Measurements from ENCODE around the gene CTNNB1. TPM values are rescaled to one million over a fixed set of nuclear protein-coding genes. Genes with fewer than 3 reads are reported as not detected.

Gene CTNNB1
- total RNA-seq, 3 donors from 2014 or later = 419 to 687 (median 617) TPM

- no peak for DNase-seq (ENCODE audit: low spot score in 2 of 2)
- no peak overlapping the region for H3K4me3 ChIP-seq
- no peaks in the 10 kb centered on the region for H3K36me3 ChIP-seq
- no peaks in the 10 kb centered on the region for H3K27me3 ChIP-seq
- no peak overlapping the region for H3K27ac ChIP-seq
- intact Hi-C loops (cut with DNase I; ENCODE audit: low total_unique reads) = no loop called here
- TF ChIP-seq POLR2A (IDR thresholded peaks at IDR 0.05) (no peak), CTCF (IDR thresholded peaks at IDR 0.05) (no peak), POLR2AphosphoS5 (IDR thresholded peaks at IDR 0.05) (no peak)
- H3K9me3 ChIP-seq = no peaks in the 10 kb centered on the region
- no peaks in the 10 kb centered on the region for H3K4me1 ChIP-seq
These were observed 89.5 kb downstream of the CTNNB1 start for GRCh38 chr3:41288785-41289184.

Data from breast epithelium (tissue), 4 donors.